ENCODE results near the gene GLG1.
A peak's percentile ranks its signal among the peaks of the same experiment; 100 is the strongest.
"Not testable (repeated sequence)": the region's sequence is repeated elsewhere in the genome, so short reads cannot be mapped to it uniquely, and the experiment has no call there.

DNA sequence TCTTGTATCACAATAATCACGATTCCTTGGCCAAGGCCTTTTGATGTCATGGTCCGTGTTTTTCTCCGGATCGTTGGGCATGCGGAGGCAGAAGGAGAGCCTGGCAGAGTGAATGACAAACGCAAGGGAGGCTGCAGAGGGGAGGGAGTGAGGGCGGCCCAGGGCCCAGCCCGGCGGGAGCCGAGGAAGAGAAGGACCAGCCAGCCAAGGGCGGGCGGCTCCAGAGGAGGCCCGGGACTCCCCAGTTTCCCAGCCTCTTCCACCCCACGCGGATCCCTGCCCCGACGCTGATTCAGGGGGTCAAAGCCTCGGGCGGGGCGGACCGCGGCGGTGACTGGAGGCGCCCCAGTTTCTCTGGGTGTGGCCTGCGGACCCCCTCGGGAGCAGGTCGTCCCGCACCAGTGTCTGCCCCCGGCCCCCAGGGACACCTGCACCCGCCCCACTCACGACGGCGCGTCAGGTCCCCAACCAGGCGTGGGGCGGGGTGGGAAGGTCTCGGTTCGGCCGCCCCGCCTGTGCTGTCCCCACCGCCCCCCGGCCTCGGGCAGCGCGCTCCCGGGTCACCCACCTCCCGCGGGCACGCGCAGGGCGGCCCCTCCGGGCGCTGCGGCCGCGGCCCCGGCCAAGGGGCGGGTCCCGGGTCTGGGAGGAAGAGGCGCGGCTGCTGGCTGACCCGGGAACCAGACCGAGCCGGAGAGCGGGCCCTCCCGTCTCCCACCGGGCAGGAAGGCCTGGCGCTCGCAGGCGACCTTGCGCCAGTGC is 200.1 kb downstream of the GLG1 start:
- TF ChIP-seq, protein P1, sequence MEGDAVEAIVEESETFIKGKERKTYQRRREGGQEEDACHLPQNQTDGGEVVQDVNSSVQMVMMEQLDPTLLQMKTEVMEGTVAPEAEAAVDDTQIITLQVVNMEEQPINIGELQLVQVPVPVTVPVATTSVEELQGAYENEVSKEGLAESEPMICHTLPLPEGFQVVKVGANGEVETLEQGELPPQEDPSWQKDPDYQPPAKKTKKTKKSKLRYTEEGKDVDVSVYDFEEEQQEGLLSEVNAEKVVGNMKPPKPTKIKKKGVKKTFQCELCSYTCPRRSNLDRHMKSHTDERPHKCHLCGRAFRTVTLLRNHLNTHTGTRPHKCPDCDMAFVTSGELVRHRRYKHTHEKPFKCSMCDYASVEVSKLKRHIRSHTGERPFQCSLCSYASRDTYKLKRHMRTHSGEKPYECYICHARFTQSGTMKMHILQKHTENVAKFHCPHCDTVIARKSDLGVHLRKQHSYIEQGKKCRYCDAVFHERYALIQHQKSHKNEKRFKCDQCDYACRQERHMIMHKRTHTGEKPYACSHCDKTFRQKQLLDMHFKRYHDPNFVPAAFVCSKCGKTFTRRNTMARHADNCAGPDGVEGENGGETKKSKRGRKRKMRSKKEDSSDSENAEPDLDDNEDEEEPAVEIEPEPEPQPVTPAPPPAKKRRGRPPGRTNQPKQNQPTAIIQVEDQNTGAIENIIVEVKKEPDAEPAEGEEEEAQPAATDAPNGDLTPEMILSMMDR (IDR thresholded peaks at IDR 0.05), result not testable (repeated sequence)
- peak; percentile 38 for TF ChIP-seq POLR2A (IDR thresholded peaks at IDR 0.05)

Measured in transverse colon (tissue), 3 donors.